ENCODE data around the gene RPL7A. TPM values are rescaled to one million over a fixed set of nuclear protein-coding genes. Genes with fewer than 3 reads are reported as not detected.

Gene RPL7A
- total and polyA plus RNA-seq, 2 of the 13 experiments (the other 11 are each of a cell fraction or from before 2014, with no cell fraction given), result 2,401 to 2,938 TPM

GRCh38 chr9:133347985-133348717 is at the start of gene RPL7A, which contains the start of gene MED22 (continued):
- TF ChIP-seq, protein P1, sequence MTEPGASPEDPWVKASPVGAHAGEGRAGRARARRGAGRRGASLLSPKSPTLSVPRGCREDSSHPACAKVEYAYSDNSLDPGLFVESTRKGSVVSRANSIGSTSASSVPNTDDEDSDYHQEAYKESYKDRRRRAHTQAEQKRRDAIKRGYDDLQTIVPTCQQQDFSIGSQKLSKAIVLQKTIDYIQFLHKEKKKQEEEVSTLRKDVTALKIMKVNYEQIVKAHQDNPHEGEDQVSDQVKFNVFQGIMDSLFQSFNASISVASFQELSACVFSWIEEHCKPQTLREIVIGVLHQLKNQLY (CRISPR knock-in tag; IDR thresholded peaks at IDR 0.05), result no peak
- TF ChIP-seq XRCC5 (optimal IDR thresholded peaks at IDR 0.05; ENCODE audit: low read length) (peak; percentile 66), TFAP4 (IDR thresholded peaks at IDR 0.05; ENCODE audit: borderline replicate concordance, low read depth) (no peak), ZBTB34 (CRISPR knock-in tag; IDR thresholded peaks at IDR 0.05) (0 out of 2 replicates have a peak, but pooled peaks have one; percentile 16), POLR2G (IDR thresholded peaks at IDR 0.05; ENCODE audit: low read depth, low read length) (peak; percentile 99), ZNF382 (CRISPR knock-in tag; IDR thresholded peaks at IDR 0.05; ENCODE audit: borderline replicate concordance) (no peak), HOXA9 (CRISPR knock-in tag; IDR thresholded peaks at IDR 0.05; ENCODE audit: borderline replicate concordance) (peak; percentile 74), ZNF263 (CRISPR knock-in tag; IDR thresholded peaks at IDR 0.05) (0 out of 2 replicates have a peak, but pooled peaks have one; percentile 46), ZNF296 (CRISPR knock-in tag; conservative IDR thresholded peaks at IDR 0.05) (peak; percentile 62; the same call in 1 of the 2 replicates), SPEN (CRISPR knock-in tag; IDR thresholded peaks at IDR 0.05; ENCODE audit: low read depth) (peak; percentile 100), ZNF180 (CRISPR knock-in tag; IDR thresholded peaks at IDR 0.05; ENCODE audit: borderline replicate concordance, low read depth) (no peak), SP5 (CRISPR knock-in tag; IDR thresholded peaks at IDR 0.05; ENCODE audit: borderline replicate concordance, low read depth) (0 out of 2 replicates have a peak, but pooled peaks have one; percentile 34), SMYD3 (CRISPR knock-in tag; IDR thresholded peaks at IDR 0.05) (peak; percentile 24; the same call in 1 of the 2 replicates), ETV6 (CRISPR knock-in tag; conservative IDR thresholded peaks at IDR 0.05) (peak; percentile 49; the same call in 1 of the 2 replicates), ZNF256 (CRISPR knock-in tag; conservative IDR thresholded peaks at IDR 0.05) (peak; percentile 75), TBX3 (IDR thresholded peaks at IDR 0.05; ENCODE audit: borderline replicate concordance) (no peak), GMEB1 (CRISPR knock-in tag; IDR thresholded peaks at IDR 0.05; ENCODE audit: borderline replicate concordance) (peak; percentile 64; the same call in 1 of the 2 replicates), MXD4 (CRISPR knock-in tag; IDR thresholded peaks at IDR 0.05) (peak; percentile 68; the same call in 1 of the 2 replicates)
- TF ChIP-seq, protein P2, sequence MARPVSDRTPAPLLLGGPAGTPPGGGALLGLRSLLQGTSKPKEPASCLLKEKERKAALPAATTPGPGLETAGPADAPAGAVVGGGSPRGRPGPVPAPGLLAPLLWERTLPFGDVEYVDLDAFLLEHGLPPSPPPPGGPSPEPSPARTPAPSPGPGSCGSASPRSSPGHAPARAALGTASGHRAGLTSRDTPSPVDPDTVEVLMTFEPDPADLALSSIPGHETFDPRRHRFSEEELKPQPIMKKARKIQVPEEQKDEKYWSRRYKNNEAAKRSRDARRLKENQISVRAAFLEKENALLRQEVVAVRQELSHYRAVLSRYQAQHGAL (CRISPR knock-in tag; IDR thresholded peaks at IDR 0.05; ENCODE audit: not compliant biosample characterization), result no peak
- TF ChIP-seq, protein P3, sequence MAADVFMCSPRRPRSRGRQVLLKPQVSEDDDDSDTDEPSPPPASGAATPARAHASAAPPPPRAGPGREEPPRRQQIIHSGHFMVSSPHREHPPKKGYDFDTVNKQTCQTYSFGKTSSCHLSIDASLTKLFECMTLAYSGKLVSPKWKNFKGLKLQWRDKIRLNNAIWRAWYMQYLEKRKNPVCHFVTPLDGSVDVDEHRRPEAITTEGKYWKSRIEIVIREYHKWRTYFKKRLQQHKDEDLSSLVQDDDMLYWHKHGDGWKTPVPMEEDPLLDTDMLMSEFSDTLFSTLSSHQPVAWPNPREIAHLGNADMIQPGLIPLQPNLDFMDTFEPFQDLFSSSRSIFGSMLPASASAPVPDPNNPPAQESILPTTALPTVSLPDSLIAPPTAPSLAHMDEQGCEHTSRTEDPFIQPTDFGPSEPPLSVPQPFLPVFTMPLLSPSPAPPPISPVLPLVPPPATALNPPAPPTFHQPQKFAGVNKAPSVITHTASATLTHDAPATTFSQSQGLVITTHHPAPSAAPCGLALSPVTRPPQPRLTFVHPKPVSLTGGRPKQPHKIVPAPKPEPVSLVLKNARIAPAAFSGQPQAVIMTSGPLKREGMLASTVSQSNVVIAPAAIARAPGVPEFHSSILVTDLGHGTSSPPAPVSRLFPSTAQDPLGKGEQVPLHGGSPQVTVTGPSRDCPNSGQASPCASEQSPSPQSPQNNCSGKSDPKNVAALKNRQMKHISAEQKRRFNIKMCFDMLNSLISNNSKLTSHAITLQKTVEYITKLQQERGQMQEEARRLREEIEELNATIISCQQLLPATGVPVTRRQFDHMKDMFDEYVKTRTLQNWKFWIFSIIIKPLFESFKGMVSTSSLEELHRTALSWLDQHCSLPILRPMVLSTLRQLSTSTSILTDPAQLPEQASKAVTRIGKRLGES (CRISPR knock-in tag; IDR thresholded peaks at IDR 0.05; ENCODE audit: borderline replicate concordance), result no peak; the same call in 1 of the 2 replicates

Measured in HepG2 (cell line).